HG02642 (cell line): Measurements from ENCODE around the gene TSPAN18.

Experiments
- ATAC-seq: cut with Tn5 transposase; IDR thresholded peaks from one replicate; pipeline ENCODE4 v1.9.1; 2021; ENCODE audit warnings: mild to moderate bottlenecking; ENCODE audit not compliant: unreplicated experiment, poor library complexity

Gene TSPAN18

DNA sequence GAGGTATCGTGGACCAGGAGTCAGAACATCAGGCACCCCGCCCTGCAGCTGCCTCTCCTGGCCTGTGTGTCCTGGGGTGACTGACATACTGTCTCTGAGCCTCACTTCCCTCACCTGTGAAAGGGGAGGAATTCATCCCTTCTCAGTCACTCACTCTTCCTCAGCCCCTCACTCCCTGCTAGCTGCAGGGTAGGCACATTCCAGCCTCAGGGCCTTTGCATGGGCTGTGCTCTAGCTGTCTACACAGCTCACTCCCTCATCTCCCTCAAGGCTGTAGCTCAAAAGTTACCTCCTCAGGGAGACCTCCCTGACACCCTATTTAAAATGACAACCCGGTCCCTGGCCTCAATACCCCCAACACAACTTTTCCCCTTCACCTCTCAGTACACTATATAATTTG lies 221.4 kb downstream of the TSPAN18 start:
- no peak for ATAC-seq

DNA sequence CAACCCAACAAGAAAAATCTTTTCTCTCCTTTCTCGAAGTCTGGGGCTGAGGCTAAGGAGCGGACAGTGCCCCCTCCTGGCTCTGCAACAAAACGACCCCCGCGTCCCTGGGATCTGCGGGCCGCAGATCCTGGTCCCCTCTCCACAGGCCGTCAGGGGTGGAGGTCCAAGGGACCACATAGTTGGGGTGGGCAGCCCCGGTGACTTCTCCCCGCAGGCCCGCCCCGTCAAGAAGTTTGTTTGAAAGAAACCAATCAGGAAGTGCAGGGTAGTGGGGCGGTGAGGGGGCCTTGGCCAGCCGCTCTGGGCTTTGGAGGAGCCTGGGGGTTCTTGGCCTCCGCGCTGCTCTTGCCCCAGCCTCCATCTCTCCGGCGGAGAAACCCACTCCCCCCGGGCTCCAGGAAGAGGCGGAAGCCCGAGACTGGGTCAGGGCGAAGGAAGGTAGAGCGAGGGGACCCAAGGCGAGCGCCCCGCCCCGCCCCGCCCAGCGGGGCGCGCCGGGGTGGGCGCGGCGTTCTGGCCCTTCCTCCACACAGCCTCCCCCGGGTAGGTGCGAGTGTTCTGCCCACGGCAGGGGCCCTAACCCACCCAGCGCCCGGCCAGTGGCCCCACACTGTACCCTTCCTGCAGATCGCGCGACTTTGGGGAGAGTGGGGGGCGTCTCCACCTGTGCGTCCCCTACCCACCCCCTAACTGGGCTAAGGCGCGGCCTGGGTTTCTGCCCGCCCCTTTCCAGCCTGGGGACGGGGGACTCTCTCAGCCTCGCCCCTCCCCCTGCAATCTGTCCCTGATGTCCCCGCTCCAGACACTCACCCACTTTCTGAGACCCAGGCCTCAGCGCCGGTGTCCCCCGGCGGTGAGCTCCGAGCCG lies 222.6 kb downstream of the TSPAN18 start:
- no peak for ATAC-seq

DNA sequence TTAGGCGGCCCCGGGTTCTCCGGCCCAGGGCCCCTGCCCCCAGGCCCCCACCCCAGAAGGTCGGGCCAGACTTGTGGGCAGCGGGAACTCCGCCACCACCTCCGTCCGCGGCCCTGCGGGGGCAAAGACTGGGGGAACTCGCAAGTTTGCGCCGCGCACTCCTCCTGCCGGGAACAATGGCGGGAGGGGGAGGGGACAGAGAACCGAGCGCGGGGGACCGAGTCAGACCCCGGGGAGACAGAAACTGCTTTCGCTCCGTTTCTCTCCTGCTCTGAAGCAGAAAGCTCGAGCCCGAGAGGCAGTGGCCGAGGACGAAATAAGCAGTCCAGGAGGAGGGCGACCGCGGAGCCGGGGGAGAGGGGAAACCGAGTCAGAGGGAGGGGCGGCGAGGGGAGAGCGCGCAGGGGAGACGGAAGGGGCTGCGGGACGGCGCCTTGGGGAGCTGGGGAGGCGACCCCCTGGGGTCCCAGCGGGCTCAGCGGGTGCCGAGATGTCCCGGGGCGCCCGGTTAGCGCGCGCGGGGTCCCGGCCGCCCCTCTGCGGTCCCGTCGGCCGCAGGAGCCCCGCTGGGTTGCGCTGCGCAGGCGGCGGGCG lies 223.4 kb downstream of the TSPAN18 start:
- ATAC-seq = no peak

DNA sequence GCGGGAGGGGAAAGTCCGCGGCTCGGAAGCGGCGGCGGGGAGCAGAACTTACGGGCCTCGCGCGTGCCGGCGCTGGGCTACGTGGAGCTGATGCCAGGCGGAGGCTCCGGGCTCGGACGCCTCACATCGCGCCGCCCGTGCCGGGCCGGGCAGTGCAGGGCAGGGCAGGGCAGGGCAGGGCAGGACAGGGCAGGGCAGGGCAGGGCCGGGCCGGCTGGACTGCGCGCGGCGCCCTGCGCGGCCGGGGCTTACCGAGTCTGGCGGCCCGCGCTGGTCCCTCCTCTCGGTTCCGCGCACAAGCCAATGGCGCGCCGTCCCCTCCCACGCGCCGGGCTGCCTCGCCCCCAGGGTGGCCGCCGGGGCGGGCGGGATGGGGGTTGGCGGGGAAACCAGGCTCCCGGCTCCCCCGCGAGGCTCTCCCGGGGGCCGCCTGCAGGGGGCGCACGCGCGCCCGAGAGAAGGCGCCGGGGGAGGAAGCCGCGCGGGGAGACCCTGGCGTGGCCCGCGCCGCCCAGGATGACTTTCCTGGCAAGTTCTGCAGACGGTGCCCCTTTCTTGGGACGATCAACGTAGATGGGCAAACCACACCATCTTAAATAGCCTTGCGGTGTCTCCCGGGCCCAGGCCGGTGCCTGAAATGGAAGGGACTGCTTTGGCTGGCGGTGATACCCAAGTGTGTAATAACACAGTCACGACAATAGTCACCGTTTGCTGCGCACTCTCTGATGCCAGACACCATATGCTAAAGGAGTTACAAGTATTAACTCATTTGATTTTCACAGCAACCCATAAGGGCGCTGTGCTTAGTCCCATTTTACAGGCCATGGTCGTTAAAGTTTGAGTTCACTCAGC lies 224.1 kb downstream of the TSPAN18 start, which contains the start of gene TP53I11:
Gene TP53I11 (minus strand): TSS at position 259 of the 852 bp plus-strand sequence. CDS start 12,548 bp downstream, outside the sequence.
- no peak for ATAC-seq

DNA sequence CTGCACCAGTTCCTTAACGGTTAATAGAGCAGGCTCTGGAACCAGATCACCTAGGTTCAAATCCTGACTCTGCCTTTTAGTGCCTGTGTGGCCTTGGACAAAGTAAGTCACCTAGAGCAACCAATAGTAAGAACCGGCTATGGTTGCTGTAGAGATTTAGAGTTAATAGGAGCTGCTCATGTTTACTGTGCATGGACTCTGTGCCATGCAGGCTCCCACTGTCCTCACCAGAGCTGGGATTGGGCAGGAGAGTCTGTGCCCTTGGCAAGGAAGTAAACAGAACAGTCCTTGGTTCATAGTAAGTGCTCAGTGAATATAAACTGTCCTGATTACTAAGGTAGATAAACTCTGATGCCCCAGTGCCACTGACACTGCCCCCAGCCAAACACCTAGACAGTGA lies 225.3 kb downstream of the TSPAN18 start:
- ATAC-seq = no peak

DNA sequence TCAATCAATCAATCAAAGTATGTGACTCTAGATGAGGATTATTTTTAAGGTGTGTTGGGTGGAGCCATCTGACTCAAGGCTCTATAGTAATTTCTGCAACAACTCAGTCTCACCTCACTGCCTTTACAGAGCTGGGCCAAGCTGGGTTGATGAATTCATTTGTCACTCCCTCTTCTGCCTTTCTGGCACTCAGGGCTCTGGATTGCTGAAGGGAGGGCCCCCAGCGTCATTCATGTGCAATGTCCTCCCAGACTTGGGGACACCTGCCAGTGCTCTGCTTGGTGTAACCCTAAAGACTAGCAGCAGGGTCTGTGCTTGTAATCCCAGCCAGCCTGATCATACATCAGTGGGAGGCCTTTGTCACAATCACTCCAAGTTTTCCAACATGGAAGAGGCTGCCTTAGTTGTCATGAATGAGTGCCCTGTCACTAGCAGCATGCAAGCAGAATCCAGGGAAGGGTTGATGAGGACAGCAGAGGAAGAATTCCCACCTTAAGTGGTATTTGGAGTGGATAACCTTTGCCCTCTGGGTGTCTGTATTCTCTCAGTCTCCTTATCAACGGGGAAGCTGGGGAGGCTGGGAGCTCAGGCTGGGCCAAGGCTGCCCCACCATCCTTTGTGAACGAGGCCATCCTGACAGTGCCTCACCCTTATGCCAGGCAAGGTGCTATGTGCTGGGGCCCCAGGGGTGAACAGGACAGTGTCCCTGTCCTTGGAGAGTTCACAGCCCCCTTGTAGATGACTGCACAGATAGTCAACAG lies 225.9 kb downstream of the TSPAN18 start:
- no peak for ATAC-seq

DNA sequence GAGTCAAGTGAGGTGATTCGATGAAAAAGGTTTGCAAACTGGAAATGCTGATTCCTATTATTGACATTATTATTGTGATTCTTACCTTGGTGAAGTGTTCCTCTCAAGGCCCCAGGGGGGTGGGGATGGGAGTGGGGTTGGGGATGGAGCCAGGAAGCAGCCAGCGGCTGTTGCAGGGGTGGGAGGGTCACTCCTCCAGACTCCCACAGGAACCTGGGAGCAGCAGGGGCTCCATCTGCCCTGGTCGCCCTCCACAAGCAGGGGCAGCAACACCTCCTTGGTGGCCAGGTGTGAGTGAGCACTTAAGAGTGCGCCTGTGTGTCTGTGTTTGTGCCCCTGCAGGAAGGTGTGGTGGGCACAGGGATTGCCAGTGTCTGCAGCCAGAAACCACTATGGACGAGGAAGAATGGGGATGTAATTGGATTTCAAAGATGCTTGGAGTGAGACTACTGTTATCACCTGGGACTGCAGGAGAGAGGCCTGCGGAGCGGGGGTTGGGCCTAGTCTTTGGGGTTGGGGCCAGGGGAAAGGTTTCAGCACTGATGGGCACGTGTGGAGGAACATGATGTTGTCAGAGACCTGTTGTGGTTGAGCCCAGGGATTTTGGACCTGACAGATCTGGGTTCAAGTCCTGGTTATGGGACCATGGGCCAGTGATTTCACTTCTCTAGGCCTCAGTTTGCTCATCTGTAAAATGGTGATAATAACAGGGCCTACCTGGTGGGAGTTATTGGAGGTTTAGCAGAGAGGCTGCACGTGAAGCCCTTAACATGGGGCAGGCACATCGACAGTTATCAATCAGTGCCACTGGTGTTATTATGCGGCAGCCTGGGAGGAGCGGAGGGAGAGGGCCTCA lies 227.5 kb downstream of the TSPAN18 start:
- no peak for ATAC-seq

DNA sequence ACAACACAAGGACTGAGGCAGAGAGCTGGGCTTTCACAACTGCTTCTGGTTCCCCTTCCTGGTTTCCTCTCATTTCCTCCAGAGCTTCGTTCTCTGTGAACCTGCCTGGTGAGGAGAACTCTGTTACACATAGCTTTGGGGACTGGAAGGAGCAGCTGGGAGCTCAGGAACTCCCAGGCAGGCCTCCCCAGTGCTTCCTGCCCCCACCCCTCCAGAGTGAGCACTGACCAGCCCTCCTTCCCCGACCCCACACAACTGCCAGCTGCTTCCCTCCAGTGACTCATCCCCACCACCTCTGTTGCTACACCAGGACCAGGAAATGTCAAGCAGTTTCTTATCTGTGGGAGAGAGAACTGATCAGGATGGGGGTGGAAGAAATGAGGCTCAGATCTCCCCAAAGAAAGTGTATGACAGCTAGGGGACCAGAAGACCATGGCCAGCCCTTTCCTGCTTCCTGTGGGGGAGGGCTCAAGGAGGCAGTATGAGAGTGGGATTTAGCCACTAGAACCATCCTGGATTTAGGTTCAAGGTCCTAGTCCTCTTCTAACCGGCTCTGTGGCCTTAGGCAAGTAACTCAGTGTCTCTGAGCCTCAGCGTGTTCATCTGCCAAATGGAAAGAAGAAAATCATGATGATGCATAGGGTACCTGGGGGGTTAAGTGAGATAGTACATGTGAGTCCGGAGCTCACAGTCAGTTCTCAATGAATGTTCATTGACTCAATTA lies 228.4 kb downstream of the TSPAN18 start:
- ATAC-seq = no peak

DNA sequence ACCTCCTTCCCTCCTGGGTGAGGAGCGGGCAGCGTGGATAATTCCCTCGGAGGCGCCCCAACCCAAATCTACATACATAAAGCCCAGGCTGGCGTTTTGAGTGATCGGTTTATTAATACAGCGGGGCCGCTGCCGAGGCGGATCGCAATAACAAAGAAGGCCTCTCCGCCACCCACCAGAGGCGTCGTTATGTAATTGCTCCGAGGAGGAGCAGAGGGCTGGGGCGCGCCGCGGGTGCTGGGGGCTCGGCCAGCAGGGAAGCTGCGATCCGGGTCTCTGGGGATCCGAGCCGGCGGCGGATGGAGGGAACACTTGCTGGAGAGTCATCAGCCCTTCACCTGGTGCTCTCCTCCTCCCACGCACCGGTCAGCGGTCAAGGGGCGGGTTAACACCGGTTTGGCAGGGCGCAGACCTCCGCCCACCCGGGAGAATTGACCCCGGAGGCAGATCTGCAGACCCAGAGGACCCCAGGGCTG lies 230.3 kb downstream of the TSPAN18 start:
- ATAC-seq = no peak

DNA sequence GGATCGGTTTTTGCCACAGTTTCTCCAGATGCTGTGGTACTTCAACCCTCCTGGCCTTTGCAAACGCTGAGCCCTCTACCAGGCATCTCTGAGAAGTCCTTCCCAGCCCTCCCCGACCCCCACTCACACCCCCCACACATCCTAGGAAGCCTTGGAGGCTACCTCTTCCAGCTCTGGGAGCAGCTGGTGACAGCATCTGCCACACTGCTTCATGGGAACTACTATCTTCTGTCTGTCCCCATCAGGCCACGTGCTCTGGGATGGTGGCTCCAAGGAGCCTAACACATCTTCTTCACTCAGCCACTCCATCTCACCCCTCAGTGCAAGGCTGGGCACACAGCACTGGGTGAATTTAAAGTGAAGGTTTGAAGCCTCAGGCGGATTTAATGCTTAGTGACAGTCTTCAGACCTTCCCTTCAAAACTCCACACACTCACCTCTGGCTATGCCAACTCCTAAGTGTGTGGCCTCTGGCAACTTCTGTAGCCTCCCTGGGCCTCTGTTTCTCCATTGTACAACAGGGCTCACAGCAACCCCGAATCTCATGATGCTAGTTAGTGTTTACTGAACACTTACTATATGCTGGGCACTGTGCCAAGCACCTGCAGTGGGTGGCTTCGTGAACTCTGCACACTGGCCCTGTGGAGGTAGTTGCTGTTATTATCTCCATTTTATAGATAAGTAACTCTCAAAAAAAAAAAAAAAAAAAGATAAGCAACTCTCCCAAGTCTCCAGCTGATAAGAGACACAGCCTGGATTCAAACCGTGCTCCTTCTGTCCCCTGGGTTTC lies 231.2 kb downstream of the TSPAN18 start:
- ATAC-seq = no peak

DNA sequence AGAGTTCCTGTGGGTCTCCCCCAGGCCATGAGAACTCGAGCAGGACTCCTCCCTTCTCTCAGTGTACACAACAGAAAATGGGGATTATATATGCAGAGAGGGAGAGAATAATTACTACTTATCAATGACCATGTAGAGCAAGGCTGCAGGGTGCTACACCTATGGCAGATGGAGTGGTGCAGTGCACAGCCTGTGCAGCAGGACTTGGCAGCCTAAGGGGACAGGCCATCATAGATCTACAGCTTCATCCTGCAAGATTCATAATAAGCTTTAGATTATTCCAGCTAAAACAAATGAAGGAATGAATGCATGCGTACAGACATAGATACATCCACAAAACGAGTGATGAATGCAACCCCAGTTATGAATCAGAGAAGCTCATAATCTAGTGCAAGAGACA lies 232.3 kb downstream of the TSPAN18 start:
- no peak for ATAC-seq

DNA sequence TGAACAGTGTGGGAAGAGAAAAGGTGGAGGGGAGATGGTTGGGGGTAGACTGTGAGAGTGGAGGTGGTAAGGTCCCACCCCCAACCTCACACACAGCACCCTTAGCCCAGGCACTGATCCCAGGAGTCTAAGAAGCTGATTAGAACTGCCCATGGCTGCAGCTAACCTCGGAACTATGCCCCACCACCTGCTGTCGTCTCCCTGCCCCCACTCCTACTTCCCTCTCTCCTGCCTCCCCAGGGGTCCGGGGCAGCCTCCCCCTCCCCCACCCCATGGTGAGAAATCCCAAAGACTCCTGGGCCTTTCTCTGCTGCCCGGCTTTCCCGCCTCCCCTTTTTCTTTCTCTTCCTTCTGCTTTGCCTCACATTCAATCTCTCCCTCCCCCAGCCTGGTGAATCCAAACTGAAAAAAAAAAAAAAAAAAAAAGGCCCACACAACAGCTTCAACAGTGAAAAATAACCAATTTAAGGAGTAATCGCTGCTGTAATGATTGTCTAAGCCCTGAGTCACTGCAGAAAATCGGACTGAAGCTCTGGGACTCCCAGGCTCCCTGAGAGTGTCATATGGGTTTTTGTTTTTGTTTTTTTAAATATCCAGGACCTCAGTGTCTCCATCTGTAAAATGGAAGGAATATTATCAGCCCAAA lies 233.6 kb downstream of the TSPAN18 start:
- no peak for ATAC-seq

DNA sequence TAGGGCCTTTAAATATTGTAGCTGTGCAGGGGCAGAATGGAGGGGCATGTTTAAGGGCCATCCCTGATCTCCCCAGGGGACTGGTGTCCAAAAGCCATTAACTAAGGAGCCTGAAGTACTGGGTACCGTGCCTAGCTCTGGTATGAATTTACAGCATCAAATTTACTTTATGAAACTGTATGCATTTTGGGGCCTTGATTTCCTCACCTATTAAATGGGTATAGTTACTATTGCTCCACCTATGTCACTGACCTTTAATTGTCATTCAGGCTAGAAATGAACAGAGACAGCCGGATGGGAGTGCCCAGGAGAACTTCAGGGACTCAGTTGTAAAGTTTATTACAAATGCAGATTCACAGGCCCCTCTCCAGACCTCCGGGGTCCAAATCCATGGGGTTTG lies 235.7 kb downstream of the TSPAN18 start:
- no peak for ATAC-seq

DNA sequence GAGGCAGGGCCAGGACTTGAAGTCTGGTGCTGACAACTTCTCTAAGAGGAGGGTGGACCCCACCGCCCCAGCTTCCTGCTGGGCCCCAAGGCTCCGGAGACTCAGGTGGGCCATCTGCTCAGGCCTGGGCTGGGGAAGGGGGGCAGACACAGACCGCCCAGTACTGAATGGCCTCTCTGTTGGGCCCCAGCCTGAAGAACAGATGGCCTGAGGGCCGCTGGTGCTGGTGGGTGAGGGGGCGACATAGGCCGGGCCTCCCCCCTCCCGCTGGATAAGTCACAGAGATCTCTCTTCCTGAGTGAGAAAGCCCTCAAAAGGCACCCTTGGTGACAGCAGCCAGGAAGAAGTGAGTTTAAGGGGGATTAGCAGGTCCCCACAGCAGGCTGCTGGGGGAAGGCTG lies 236.4 kb downstream of the TSPAN18 start:
- ATAC-seq = no peak

DNA sequence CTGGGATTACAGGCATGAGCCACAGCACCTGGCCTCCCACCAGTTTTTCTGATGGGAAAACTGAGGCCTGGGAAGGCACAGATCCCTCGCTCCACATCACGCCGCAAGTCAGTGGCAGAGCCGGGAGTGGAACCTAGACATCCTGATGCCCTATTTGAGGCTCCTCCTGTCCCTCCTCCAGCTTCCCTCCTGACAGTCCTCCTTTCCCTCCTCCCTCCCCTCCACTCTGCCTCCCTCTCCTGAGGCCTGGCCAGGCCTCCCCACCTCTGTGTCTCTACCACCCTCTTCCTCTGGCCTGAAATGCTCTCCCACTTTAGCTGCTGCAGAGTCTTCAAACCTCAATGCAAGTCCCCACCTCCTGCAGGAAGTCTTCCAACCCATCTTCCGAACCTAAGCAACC lies 237.2 kb downstream of the TSPAN18 start:
- ATAC-seq = no peak

DNA sequence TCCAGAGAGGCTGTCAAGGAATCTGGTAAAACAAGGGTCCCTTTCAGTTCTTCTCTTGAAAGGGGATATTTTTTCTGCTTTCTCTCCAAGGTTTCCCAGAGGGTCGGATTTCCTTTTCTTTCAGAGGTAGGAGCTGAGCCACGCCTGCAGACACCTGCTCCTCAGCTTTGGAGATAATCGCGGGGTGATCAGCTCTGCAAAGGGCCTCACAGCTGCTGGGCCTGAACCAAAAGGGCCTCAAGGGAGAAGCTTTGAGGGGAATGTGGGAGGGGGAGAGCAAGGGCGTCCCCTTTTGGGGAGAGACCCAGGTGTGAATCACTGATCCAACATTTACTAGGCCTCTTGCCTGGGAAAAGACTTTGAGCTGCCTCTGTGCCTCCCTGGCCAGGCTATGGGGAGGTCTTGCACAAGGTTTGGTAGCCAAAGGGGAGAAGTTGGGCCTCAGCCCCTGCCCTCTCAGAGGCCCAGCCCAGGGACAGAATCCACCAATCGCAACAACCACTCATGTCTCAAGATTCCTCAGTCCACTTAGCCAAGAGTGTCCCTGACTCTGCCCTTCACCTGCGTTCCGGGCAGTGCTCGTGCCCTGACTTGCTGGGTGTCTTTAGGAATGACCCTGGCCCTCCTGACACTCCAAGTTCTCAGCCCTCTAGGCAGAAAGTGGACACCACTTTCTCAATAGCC lies 237.9 kb downstream of the TSPAN18 start:
- ATAC-seq = no peak

DNA sequence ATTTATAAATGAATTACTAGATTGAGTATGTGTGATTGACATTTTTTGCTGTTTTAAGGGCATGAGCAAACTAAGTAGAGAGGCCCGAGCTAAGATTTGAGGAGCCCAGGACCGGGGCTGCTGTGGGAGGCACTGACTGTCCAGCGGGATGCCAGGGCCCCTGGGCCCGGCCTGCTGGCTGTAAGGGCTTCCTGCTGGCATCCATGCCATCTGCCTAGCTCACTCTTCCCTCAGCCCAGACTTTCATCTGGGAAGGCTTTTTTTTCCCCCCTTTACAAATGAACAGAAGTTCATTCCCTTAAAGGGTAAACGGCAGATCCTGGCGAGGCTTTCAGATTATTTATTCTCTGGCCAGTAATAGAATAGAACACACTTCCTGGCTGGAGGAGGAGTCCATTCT lies 239.9 kb downstream of the TSPAN18 start:
- no peak for ATAC-seq
